Stimulated activated CD8-positive, alpha-beta memory T cell treated with anti-CD3 and anti-CD28 coated beads, Interleukin-2, amount 100 ng/mL, for 1 hour (primary cell): ENCODE measurements around the gene NET1.
"Not testable (repeated sequence)": the region's sequence is repeated elsewhere in the genome, so short reads cannot be mapped to it uniquely, and the experiment has no call there.

Experiments used
- DNase-seq, 2 donors: peaks; one replicate each; pipeline ENCODE4 v3.0.0-alpha.2; 2020; ENCODE audit warnings: low read depth in 2 of 2

The NET1 gene

DNA sequence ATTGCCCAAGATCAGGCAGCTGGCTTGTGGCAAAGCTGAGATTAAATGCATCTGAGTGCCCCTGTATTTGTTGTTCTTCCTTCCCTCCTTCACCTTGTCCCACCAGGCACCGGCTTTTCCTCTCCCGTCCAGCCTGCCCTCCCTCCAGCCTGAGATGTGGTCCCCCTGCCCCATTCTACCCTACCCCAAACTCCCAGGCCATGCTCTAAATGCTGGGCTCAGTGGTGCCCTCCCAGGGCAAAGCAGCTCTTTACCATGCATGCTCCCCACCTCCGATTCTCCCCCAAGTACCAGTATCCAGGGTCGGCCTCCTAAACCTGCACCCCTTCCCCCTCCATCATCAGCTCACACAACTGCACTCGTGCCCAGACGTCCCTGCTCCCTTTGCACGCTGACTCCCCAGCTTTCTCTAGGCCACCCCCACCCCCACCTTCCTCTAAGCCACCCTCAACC, 50.5 kb downstream of the NET1 start:
- no peak for DNase-seq

DNA sequence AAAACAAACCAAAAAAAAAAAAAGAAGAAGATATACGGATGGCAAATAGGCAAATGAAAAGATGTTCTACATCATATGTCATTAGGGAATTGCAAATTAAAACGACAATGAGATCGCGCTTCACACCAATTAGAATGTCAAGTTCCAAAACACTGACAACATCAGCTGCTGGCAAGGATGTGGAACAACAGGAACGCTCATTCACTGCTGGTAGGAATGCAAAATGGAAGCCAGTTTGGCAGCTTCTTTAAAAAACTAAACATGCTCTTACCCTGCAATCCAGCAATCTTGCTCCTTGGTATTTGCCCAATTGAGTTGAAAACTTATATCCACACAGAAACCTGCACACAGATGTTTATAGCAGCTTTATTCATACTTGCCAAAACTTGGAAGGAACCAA, 52.2 kb downstream of the NET1 start:
- no peak for DNase-seq

DNA sequence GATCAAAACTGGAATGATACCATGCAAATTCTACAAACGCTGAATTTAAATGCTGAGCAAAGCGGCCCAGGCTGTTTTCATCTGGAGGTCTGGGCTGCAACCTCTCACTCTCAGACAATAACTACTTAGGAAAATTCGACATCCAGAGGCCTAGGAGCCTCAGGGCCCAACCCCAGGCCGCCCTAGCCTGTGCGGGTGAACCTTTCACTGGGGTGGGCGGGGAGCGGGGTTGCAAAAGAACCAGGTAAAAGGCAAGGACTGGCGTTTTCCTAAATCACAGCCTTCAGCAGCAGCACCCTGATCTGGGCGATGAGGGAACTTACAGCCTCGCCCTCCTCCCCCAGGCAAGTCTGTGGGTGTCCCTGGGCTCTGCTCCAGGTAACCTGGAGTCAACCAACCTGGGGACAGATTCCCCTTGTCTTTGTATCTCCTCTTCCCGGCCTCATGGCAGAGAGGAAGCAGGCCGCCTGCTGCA, 53.7 kb downstream of the NET1 start:
- DNase-seq, result no peak

DNA sequence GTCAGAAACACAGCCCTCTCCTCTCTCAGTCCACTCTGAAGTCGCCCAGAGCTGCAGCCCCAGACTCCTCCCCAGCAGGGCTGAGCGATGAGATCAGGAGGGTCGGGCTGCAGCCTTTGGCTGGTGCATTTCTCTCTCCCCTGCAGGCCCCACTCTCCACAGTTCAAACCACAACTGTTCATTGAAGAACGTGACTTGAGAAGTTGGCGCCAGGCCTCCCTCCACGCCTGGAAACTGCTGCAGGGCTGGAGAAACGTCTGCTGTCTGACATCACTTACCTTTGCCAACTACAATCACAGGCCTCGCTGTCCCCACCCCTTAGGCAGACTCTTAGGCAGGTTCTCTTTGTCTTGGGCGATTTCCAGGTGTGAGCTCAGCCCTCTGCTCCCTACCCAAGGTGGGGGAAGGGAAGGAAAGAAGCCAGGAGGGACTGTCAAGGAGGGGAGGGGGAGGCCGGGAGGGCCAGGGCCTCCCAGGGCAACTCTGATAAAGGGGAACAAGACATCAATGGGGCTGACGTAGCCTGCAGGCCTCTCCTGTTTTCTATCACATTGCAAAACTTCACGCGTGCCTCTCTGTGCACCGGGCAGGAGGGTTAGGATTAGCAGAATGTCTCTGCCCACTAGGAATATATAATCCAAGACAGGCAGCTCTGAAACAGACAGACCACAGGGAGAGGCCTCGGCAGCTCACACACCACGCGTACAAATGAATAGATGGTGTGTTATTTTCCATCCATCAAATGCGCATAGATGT, 54.3 kb downstream of the NET1 start:
- no peak for DNase-seq

DNA sequence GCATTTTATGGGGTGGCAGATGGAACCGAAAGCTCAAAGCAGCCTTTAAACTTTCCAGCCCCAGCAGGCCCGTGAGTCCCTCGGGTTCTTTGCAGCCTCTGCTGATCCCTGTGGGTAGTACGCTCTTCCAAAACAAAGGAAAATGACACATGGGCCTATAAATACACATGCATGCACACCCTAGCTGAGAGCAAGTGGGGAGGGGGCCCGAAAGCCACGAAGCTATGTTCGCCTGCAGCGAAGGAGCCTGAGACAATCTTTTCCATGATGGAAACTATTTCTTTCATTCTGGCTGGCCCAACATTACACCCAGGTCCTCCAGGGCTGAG, 54.8 kb downstream of the NET1 start:
- no peak for DNase-seq

DNA sequence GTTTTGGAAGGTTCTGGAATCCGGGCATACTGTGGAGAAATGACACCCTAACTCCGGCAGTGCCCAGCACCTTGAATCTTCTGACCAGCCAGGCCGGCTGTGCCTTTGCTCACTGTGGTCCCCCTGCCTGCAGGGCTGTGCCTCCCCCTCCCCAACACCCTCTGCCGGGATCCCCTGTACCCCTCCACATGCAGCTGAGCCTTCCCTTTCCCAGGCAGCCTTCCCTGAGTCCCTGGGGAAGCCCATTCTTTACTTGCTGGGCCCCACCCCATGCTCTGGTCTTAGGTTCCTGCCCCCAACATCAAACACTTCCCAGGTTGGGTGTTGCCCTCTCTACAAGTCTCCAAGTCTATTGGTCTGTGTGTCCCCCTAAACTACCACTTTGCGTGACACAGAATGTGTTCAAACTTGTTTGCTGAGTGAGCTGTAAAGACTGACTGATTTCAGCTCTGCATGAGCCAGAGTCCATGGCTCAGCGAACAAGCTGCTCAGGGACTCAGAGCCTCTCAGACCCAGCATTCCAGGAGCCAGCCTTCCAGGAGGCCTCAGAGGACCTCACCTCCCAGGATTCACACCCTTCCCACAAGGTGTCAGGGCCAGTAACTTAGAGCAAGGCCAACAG, 55.4 kb downstream of the NET1 start:
- DNase-seq, result no peak

DNA sequence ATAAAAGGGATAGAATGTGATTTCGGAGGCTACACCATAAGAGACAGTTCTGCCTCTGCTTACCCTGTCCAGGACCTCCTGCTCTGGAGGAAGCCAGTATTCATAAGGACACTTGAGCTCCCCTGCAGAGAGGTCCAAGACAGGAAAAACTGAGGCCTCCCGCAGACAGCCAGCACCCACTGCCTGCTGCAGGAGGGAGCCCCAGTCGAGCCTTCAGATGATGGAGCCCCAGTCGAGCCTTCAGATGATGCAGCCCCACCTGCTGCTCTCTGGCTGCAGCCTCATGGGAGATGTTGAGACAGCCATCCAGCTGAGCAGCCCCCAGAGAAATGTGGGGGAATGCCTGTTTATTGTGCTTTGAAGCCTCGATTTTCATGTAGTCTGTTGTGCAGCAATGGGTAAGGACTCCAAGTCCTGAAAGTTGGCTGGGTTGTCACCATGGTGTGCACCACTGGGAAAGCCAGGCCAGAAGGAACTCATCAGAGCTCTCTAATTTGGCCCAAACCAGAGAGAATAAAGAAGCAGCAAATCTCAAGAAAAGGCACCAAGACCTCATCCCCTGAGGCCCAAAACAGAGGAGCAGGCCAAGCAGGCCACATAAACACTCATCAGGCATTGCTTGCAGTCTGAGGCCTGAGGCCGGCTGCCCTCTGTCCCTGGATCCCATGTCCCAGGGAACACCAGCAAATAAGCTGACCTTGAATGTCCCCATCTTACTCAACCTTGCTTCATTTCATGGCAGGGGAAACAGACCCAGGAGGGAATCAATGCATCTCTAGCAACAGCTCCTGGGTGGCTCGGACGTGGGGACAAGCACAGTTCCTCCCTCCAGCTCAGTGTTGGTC, 56.1 kb downstream of the NET1 start:
- no peak for DNase-seq

DNA sequence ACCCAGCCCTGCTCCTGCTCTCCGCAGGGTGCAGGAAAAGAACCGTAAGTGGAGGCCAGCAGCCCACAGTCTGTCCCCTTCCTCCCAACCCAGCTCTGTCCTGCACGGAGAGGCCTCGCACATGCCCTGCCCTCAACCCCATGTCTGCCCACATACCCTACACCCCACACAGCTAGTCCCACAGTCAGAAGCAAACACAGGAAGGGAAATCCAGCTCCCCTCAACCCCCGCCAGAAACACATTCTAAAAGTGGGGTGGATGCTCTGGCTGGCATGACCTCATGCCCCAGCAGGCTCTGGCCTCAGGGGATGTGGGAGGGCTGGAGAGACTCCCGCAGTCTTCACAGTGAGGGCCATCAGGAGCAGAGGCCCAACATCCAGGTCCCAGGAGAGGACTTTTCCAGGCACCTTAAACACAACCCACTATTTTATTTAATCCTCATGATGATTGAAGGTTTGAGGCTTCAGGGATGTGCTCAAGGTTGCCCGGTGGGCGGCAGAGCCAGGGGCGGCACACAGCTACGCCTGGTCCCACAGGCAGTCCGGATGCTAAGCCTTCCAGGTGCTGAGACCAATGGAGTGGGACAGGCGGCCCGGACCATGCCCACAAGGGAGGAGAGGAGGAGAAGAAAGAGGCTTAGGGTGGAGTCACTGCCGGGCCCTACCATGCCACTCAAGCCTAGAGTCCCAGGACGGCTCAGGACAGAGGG, 57.1 kb downstream of the NET1 start:
- DNase-seq, result no peak

DNA sequence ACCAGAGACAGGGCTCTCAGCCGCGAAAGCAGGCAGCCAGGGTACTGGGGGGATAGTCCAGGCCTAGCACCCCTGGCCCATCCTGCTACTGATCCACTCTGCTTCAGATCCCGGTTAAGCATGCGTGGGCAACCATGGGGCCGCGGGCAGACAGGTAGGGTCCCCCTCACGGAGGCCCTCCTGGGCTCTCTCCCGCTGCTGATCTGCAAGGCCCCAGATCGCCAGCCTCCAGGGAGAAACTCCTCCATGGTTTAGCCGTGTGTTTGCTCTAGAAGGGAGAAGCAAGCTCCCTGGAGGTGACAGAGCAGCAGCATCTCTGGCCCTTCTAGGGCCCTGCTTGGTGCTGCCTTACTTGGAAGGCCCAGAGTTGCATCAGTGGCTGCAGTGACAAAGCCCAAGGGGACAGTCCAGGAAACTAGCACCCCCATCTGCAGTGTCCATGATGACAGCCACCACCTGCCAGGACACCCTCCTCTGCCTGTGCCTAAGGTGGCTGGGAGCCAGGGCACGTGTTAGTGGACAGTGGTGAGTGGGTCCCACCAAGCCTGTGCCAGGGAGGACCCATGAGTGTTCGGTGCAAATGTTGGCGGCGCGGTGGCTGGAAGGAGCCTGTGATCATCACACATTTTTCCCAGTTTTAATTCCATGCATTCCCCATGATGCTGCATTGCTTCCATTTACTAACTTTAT, 57.9 kb downstream of the NET1 start:
- no peak for DNase-seq

DNA sequence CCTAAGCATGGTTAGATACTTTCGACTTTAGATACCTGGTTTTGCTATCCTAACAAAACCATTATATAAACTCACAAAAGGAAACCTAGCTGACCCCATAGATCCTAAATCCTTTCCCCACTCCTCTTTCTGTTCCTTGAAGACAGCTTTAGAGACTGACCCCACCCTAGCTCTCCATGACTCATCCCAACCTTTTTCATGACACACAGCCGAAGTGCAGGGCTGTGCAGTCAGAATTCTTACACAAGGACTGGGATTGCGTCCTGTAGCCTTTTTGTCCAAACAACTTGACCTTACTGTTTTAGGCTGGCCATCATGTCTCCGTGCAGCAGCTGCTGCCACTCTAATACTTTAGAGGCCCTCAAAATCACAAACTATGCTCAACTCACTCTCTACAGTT, 62.3 kb downstream of the NET1 start:
- not testable (repeated sequence) for DNase-seq

DNA sequence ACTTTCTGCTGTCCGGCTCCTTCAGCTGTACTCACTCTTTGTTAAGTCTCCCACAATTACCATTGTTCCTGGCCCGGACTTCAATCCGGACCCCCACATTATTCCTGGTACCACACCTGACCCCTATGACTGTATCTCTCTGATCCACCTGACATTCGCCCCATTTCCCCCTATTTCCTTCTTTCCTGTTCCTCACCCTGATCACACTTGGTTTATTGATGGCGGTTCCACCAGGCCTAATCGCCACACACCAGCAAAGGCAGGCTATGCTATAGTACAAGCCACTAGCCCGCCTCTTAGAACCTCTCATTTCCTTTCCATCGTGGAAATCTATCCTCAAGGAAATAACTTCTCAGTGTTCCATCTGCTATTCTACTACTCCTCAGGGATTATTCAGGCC, 62.7 kb downstream of the NET1 start:
- not testable (repeated sequence) for DNase-seq

DNA sequence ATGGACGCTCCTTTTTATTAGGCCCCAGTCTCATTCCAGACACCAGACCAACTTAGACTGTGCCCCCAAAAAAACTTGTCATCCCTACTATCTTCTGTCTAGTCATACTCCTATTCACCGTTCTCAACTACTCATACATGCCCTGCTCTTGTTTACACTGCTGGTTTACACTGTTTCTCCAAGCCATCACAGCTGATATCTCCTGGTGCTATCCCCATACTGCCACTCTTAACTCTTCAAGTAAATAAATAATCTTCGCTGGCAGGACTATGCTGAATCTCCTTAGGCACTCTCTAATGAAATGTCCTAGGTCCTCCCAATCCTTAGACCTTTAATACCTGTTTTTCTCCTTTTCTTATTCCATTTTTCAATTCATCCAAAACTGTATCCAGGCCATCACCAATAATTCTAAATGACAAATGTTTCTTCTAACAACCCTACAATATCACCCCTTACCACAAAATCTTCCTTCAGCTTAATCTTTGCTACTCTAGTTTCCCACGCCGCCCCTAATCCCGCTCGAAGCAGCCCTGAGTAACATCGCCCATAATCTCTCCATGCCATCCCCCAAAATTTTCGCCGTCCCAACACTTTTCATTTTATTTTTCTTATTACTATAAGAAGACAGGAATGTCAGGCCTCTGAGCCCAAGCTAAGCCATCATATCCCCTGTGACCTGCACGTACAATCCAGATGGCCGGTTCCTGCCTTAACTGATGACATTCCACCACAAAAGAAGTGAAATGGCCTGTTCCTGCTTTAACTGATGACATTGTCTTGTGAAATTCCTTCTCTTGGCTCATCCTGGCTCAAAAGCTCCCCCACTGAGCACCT, 63.8 kb downstream of the NET1 start:
- DNase-seq, result not testable (repeated sequence)

DNA sequence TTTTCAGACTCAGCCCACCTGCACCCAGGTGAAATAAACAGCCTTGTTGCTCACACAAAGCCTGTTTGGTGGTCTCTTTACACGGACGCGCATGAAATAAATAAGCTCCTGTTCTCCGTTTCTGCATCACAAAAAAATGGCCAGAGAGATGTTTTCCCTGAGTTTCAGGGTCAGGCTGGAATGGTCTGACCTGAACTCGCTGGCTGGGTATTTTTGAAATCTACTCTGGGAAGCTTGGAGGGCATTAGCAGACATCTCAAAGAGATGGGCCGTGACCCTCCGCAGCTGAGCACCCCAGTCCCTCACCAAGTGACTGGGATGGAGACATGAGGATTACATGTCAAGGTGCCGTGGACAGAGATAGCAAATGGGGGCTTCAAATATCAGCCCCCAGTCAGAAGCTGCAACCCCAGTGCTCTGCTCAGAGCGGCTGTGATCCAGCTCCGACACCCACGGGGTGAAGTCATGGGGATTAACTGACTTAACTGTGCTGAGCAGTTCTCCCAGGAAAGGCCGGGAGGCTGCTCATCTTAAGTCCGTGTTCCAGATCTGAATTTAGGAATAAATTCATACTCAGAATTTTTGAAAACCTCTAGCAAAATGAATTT, 64.7 kb downstream of the NET1 start:
- DNase-seq, result no peak

DNA sequence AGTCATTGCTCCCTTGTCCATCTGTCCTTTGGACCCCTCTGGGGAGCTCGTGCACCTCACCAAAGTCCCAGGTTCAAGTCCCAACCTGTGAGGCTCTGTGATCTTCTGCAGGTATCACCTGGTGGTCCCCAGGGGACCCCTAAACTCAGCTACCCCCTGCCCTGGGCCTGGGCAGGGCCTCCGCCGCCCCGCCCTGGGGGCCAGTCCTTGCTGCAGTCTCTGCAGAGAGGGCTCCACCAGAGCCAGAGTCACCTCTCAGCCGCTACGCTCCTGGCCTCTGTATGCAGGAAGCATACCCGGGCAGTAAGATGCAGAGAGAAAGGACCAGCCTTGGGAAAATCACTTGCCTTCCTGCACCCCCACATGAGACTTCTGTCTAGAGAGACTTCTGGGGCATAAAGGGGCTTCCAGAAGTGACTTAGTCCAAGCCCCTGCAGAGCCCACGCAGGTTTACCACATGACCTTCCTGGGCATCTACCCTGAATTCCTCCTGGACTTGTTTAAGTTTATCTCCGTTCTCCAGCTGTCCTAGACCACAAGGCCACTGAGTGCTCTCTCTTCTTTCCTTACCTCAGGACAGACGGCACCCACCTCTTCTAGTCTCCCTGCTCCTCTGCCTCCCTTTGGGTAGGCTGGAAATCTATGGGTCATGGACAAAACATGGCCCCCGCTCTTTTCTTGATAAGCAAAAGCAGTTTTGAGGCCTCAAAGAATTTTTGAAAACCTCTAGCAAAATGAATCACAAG, 65.8 kb downstream of the NET1 start:
- DNase-seq, result no peak

DNA sequence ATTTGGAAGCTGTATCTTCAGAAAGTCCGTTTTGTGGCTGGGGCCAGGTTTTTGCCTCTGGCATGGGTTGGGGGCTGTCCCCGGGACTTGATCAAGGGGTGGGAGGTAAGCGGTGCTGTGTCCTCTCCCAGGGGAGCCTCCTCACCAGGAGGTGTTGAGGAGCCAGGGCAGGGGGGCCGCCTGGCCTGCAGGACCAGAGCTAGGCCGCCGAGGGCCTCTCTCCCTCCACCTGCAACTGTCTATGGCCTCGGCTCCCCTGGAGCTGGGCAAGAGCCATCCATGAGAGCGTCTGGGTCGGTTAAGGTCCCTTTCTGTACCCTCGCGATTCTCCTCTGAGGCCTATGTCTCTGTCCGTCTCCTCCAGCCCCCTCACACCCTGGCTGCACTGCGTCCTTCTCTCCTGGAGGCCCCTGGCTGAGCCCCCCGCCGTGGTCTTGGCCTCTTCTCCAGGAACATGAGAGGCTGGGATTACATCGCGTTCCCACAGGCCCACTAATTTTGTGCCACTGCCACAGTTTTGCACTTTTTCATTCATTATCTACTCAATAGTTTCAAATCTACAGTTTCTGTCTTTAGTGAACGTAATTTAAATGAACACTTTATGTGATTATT, 66.4 kb downstream of the NET1 start:
- no peak for DNase-seq

DNA sequence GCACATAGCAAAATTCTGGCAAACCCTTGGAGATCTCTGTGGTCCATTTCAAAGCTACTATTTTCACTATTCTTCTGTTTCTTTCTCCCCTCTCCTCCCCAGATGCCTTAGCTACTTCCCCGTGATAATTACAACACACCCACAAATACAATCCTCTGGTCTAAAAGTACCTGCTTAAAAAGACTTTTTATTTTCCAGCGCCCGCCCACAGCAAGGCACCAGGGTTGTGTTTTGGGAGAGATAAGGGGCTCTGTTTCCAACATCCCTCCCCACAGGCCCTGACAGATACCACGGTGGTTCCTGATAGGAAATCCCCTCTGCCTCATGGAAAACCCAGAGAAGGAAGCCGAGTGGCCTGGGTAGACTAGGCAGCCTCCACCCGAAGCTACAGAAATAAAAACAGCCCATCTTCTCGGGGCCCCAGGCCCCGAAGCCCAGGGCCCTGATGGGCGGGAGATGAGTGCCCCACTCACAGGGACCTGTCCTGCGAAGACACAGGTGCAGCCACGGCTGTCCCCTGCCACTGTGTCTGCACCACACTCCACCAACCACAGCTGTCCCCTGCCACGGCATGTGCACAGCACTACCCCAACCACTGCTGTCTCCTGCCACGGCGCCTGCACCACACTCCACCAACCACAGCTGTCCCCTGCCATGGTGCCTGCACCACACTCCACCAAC, 67.3 kb downstream of the NET1 start:
- no peak for DNase-seq

DNA sequence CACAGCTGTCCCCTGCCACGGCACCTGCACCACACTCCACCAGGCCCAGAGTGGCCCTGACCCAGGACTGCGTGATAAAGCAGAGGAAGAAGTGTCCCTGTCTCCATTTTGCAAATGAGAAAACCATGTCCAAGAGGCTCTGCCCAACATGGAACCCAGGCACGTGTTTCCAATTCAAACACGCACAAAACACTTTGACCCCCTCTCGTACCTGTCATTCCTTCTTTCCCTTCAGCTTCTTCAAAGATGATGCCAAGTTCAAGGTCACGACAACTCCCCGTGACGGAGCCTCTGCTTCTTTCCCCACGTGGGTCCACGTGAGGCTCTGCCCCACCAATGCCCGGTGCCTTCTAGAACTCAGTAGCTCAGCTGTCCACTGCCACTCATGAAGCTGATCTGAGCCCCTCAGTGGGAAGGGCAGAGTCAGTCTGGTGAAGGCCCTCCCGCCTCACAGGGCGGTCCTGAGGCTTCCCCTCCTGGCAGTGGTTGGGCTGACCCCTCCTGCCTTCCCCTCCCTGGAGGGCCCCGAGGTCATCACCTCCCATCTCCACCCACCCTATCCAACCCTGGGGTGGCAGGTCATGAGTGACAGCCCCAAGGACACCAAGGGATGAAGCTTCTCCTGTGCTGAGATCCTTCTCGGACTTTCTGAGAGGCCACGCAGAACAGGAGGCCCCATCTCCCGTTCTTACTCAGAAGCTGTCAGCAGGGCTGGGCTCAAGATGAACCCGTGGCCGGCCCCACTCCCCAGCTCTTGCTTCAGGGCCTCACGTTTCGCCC, 68.0 kb downstream of the NET1 start:
- DNase-seq, result no peak

DNA sequence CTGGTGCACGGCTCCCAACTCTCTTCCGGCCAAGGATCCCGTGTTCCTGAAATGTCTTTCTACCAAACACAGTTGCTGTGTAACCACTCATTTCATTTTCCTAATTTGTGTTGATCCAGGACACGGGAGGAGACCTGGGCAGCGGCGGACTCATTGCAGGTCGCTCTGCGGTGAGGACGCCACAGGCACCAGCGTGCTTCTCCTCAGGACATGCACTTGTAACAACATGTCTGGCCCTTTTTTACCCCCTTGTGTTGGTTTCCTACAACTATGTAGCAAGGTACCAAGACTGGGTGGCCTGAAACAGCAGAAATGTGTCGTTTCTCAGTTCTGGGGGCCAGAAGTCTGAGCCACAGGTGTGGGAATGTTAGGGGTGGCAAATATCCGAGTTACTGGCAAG, 68.8 kb downstream of the NET1 start:
- no peak for DNase-seq
